Astrocyte (in vitro differentiated cells and primary cell): ENCODE results near the gene ADCY5. TPM values are rescaled to one million over a fixed set of nuclear protein-coding genes. Genes with fewer than 3 reads are reported as not detected.

Source experiments
- DNase-seq: peaks from one replicate; pipeline ENCODE4 v3.0.0-alpha.2; 2010; ENCODE audit warnings: low read depth
- FAIRE-seq: peaks from 2 replicates; lab custom pipeline; 2011; peaks lifted over from hg19 to GRCh38; lab: Jason Lieb, UNC
- H2AFZ ChIP-seq: 2 replicates; pipeline ENCODE4 v1.6.0; 2012; ENCODE audit warnings: low read depth, low read length, inconsistent platforms
- H3K27ac ChIP-seq: 2 replicates; pipeline ENCODE4 v1.5.1; 2011; ENCODE audit warnings: low read depth, low read length, inconsistent platforms
- H3K27me3 ChIP-seq: 2 replicates; pipeline ENCODE4 v1.6.0; 2011; ENCODE audit warnings: low read length, inconsistent platforms; ENCODE audit not compliant: insufficient read depth
- H3K36me3 ChIP-seq: 2 replicates; pipeline ENCODE4 v1.5.1; 2011; ENCODE audit warnings: low read length, inconsistent platforms; ENCODE audit not compliant: insufficient read depth
- H3K4me1 ChIP-seq: 2 replicates; pipeline ENCODE4 v1.5.1; 2011; ENCODE audit warnings: low read length, inconsistent platforms; ENCODE audit not compliant: insufficient read depth
- H3K4me2 ChIP-seq: 2 replicates; pipeline ENCODE4 v1.6.0; 2012; ENCODE audit warnings: low read length, inconsistent platforms
- H3K4me3 ChIP-seq: 2 replicates; pipeline ENCODE4 v1.5.1; 2011; ENCODE audit warnings: low read depth, mild to moderate bottlenecking, low read length, inconsistent platforms; ENCODE audit not compliant: insufficient read depth
- H3K79me2 ChIP-seq: 2 replicates; pipeline ENCODE4 v1.6.0; 2012; ENCODE audit warnings: mild to moderate bottlenecking, low read length, inconsistent platforms; ENCODE audit not compliant: insufficient read depth
- H3K9ac ChIP-seq: 2 replicates; pipeline ENCODE4 v1.6.0; 2012; ENCODE audit warnings: mild to moderate bottlenecking, low read length, inconsistent platforms
- H3K9me3 ChIP-seq: 2 replicates; pipeline ENCODE4 v1.5.1; 2012; ENCODE audit warnings: low read depth, mild to moderate bottlenecking, low read length, inconsistent platforms; ENCODE audit not compliant: insufficient read depth
- H4K20me1 ChIP-seq: 2 replicates; pipeline ENCODE4 v1.6.0; 2012; ENCODE audit warnings: low read length, inconsistent platforms; ENCODE audit not compliant: insufficient read depth
- H3K27ac Mint-ChIP-seq: one replicate; pipeline ENCODE4 v1.8.0; 2021; ENCODE audit warnings: mild to moderate bottlenecking, mixed read lengths; ENCODE audit not compliant: unreplicated experiment
- H3K27me3 Mint-ChIP-seq: one replicate; pipeline ENCODE4 v1.8.0; 2021; ENCODE audit warnings: low read depth, mixed read lengths; ENCODE audit not compliant: unreplicated experiment
- H3K36me3 Mint-ChIP-seq: one replicate; pipeline ENCODE4 v1.8.0; 2021; ENCODE audit warnings: low read depth, mixed read lengths; ENCODE audit not compliant: unreplicated experiment
- H3K4me1 Mint-ChIP-seq: one replicate; pipeline ENCODE4 v1.8.0; 2021; ENCODE audit warnings: low read depth, mixed read lengths; ENCODE audit not compliant: unreplicated experiment
- H3K4me3 Mint-ChIP-seq: one replicate; pipeline ENCODE4 v1.8.0; 2021; ENCODE audit warnings: mild to moderate bottlenecking, moderate library complexity, mixed read lengths; ENCODE audit not compliant: unreplicated experiment
- H3K9me3 Mint-ChIP-seq: one replicate; pipeline ENCODE4 v1.8.0; 2021; ENCODE audit warnings: mild to moderate bottlenecking, mixed read lengths; ENCODE audit not compliant: unreplicated experiment
- CTCF ChIP-seq: IDR thresholded peaks from 2 replicates; pipeline ENCODE4 v1.5.1; 2011; ENCODE audit warnings: low read depth, mild to moderate bottlenecking, inconsistent platforms, low read length, moderate library complexity; ENCODE audit not compliant: insufficient read depth
- EZH2 ChIP-seq: IDR thresholded peaks from 2 replicates; pipeline ENCODE4 v1.6.1; 2012; ENCODE audit warnings: mild to moderate bottlenecking, low read length, inconsistent platforms; ENCODE audit not compliant: insufficient read depth
- total RNA-seq: library from RNA; stranded (reverse); gene quantifications from 2 replicates; pipeline ENCODE4 v1.2.1, GENCODE V29; 2021

Gene ADCY5
- total RNA-seq, 1 donor from 2014 or later: 1.2 TPM

GRCh38 chr3:123261666-123262065 lies 187.2 kb downstream of the ADCY5 start:
- H3K27me3 ChIP-seq: no peaks in the 10 kb centered on the region
- peaks cover 2% of the 10 kb centered on the region for H3K4me1 Mint-ChIP-seq
- no peaks in the 10 kb centered on the region for H4K20me1 ChIP-seq
- no peaks in the 10 kb centered on the region for H3K79me2 ChIP-seq
- no peak for DNase-seq
- FAIRE-seq: no peak
- H3K4me3 ChIP-seq: no peak overlapping the region
- H3K4me2 ChIP-seq: no peak overlapping the region
- no peaks in the 10 kb centered on the region for H3K4me1 ChIP-seq
- H3K27ac ChIP-seq: no peak overlapping the region
- no peak overlapping the region for H3K9ac ChIP-seq
- H2AFZ ChIP-seq: no peak overlapping the region
- no peak overlapping the region for H3K4me3 Mint-ChIP-seq
- no peaks in the 10 kb centered on the region for H3K9me3 ChIP-seq
- TF ChIP-seq EZH2 (no peak), CTCF (no peak)
- H3K36me3 Mint-ChIP-seq: no peaks in the 10 kb centered on the region
- H3K36me3 ChIP-seq: no peaks in the 10 kb centered on the region
- H3K27ac Mint-ChIP-seq: no peak overlapping the region
- H3K27me3 Mint-ChIP-seq: no peaks in the 10 kb centered on the region
- no peaks in the 10 kb centered on the region for H3K9me3 Mint-ChIP-seq

GRCh38 chr3:123258811-123259420 lies 190.0 kb downstream of the ADCY5 start:
- no peaks in the 10 kb centered on the region for H3K27me3 Mint-ChIP-seq
- FAIRE-seq (peak; percentile 54), DNase-seq (peak; percentile 20)
- Histone ChIP-seq H3K27me3 (no peaks in the 10 kb centered on the region), H3K36me3 (no peaks in the 10 kb centered on the region), H2AFZ (no peak overlapping the region), H3K4me2 (no peak overlapping the region), H3K4me3 (no peak overlapping the region), H3K9me3 (no peaks in the 10 kb centered on the region), H4K20me1 (no peaks in the 10 kb centered on the region), H3K27ac (no peak overlapping the region), H3K79me2 (no peaks in the 10 kb centered on the region), H3K9ac (no peak overlapping the region), H3K4me1 (no peaks in the 10 kb centered on the region)
- no peak overlapping the region for H3K4me3 Mint-ChIP-seq
- H3K27ac Mint-ChIP-seq: no peak overlapping the region
- peaks cover 2% of the 10 kb centered on the region for H3K4me1 Mint-ChIP-seq
- no peaks in the 10 kb centered on the region for H3K36me3 Mint-ChIP-seq
- no peaks in the 10 kb centered on the region for H3K9me3 Mint-ChIP-seq
- peak; percentile 65 for TF ChIP-seq CTCF
- no peak for TF ChIP-seq EZH2

- no peaks in the 10 kb centered on the region for H3K79me2 ChIP-seq
- no peaks in the 10 kb centered on the region for H4K20me1 ChIP-seq
- DNase-seq: no peak
- H3K4me1 ChIP-seq: no peaks in the 10 kb centered on the region
- no peaks in the 10 kb centered on the region for H3K36me3 ChIP-seq
- H3K9ac ChIP-seq: no peak overlapping the region
- TF ChIP-seq CTCF: no peak
- no peak for TF ChIP-seq EZH2
- Mint-ChIP-seq H3K4me1 (peaks cover 2% of the 10 kb centered on the region), H3K27me3 (no peaks in the 10 kb centered on the region), H3K36me3 (no peaks in the 10 kb centered on the region), H3K9me3 (no peaks in the 10 kb centered on the region), H3K4me3 (no peak overlapping the region), H3K27ac (no peak overlapping the region)
- H3K27me3 ChIP-seq: no peaks in the 10 kb centered on the region
- H3K27ac ChIP-seq: no peak overlapping the region
- H2AFZ ChIP-seq: no peak overlapping the region
- no peak overlapping the region for H3K4me2 ChIP-seq
- no peak overlapping the region for H3K4me3 ChIP-seq
- no peak for FAIRE-seq
- no peaks in the 10 kb centered on the region for H3K9me3 ChIP-seq
These were observed 190.5 kb downstream of the ADCY5 start for GRCh38 chr3:123258359-123258758.
